GM12878 (cell line): ENCODE results near the gene TMEM163. TPM values are rescaled to one million over a fixed set of nuclear protein-coding genes. Genes with fewer than 3 reads are reported as not detected.

Experiments
- ATAC-seq: fragments of 200-7000 bp; cut with Tn5 transposase; 3 replicates; pipeline ENCODE4 v1.9.1; 2020; ENCODE audit warnings: mild to moderate bottlenecking, moderate library complexity
- BruUV-seq: library from RNA; stranded (reverse); fragments of 400-500 nt; replicated peaks from 2 replicates; lab custom pipeline; 2021; lab: Mats Ljungman, UMichigan
- CTCF ChIA-PET: fragments of 300-600 bp; sonication (Branson Sonifier 250); formaldehyde crosslinking; extraction: SDS; loops from one replicate; lab custom pipeline; 2021; ENCODE audit warnings: inconsistent platforms; lab: Yijun Ruan, JAX
- POLR2A ChIA-PET: fragments of 350-600 bp; formaldehyde crosslinking; extraction: SDS; loops from one replicate; lab custom pipeline; 2021; ENCODE audit warnings: inconsistent platforms; lab: Charles Lee
- RAD21 ChIA-PET: fragments of 300-600 bp; sonication (Branson Sonifier 250); formaldehyde crosslinking; loops from one replicate; lab custom pipeline; 2023; ENCODE audit warnings: antibody characterized with exemption; ENCODE audit not compliant: unreplicated experiment; lab: Charles Lee
- SMC1A ChIA-PET: fragments of 300-600 bp; sonication (Branson Sonifier 250); formaldehyde crosslinking; loops from one replicate; lab custom pipeline; 2023; ENCODE audit not compliant: unreplicated experiment, uncharacterized antibody; lab: Charles Lee
- DNase-seq: peaks from one replicate; pipeline ENCODE4 v3.0.0-alpha.2; 2011; ENCODE audit warnings: low read depth, low spot score
- FAIRE-seq: peaks from 3 replicates; lab custom pipeline; 2011; peaks lifted over from hg19 to GRCh38; lab: Jason Lieb, UNC
- H2AFZ ChIP-seq: 2 replicates; pipeline ENCODE4 v1.6.0; 2011; ENCODE audit warnings: low read depth, low read length, control low read depth; ENCODE audit not compliant: control insufficient read depth
- H3K27ac ChIP-seq: 2 replicates; pipeline ENCODE4 v1.5.1; 2011; ENCODE audit warnings: control low read depth; ENCODE audit not compliant: control insufficient read depth, insufficient read depth
- H3K27me3 ChIP-seq, 2 experiments: replicated peaks in 1 of 2; 2 replicates each; pipeline versions ENCODE4 v1.6.0 to v1.6.1; 2011; ENCODE audit warnings: low read length in 1 of 2; ENCODE audit not compliant: control insufficient read depth in 2 of 2, insufficient read depth in 2 of 2
- H3K36me3 ChIP-seq, 2 experiments: 2 replicates each; pipeline ENCODE4 v1.5.1; 2011; ENCODE audit warnings: low read length in 1 of 2; ENCODE audit not compliant: control insufficient read depth in 2 of 2, insufficient read depth in 2 of 2
- H3K4me1 ChIP-seq: 2 replicates; pipeline ENCODE4 v1.6.1; 2011; ENCODE audit warnings: mild to moderate bottlenecking, low read length, moderate library complexity, mixed read lengths; ENCODE audit not compliant: control insufficient read depth, insufficient read depth
- H3K4me2 ChIP-seq: 2 replicates; pipeline ENCODE4 v1.6.0; 2011; ENCODE audit warnings: control low read depth; ENCODE audit not compliant: control insufficient read depth, insufficient read depth
- H3K4me3 ChIP-seq: fragments of 200-600 bp; sonication (generic); 2 replicates; pipeline ENCODE4 v1.5.1; 2016
- H3K79me2 ChIP-seq: 2 replicates; pipeline ENCODE4 v1.6.0; 2011; ENCODE audit warnings: low read length; ENCODE audit not compliant: control insufficient read depth, insufficient read depth
- H3K9ac ChIP-seq: 2 replicates; pipeline ENCODE4 v1.8.0; 2011; ENCODE audit warnings: low read length, control low read depth, mixed read lengths; ENCODE audit not compliant: control insufficient read depth, insufficient read depth
- H3K9me3 ChIP-seq: replicated peaks from 3 replicates; pipeline ENCODE4 v1.5.1; 2011; ENCODE audit warnings: mild to moderate bottlenecking, low read length; ENCODE audit not compliant: control insufficient read depth, insufficient read depth
- H4K20me1 ChIP-seq: 2 replicates; pipeline ENCODE4 v1.6.0; 2011; ENCODE audit not compliant: control insufficient read depth, insufficient read depth
- BCL11A ChIP-seq: IDR thresholded peaks from 2 replicates; pipeline ENCODE4 v1.6.1; 2011; ENCODE audit warnings: low read depth, low read length
- CBX5 ChIP-seq: sonication (generic); IDR thresholded peaks from 2 replicates; pipeline ENCODE4 v1.6.1; 2016; ENCODE audit warnings: low read depth, moderate library complexity, mild to moderate bottlenecking, inconsistent platforms
- CEBPB ChIP-seq, 2 experiments: fragments of 150-350 bp in 1 of 2; IDR thresholded peaks; 2 replicates each; pipeline ENCODE4 v1.6.1; 2012 to 2014; ENCODE audit warnings: low read depth in 2 of 2, low read length in 2 of 2, borderline replicate concordance in 1 of 2, inconsistent platforms in 1 of 2
- CHD1 ChIP-seq: IDR thresholded peaks from 2 replicates; pipeline ENCODE4 v1.6.1; 2012; ENCODE audit warnings: low read depth, low read length, improper control_type of control experiment
- CHD4 ChIP-seq: fragments of 200-600 bp; sonication (generic); IDR thresholded peaks from 2 replicates; pipeline ENCODE4 v1.6.1; 2016; ENCODE audit warnings: mild to moderate bottlenecking
- EP300 ChIP-seq, 2 experiments: fragments of 150-350 bp in 1 of 2; IDR thresholded peaks; 2 replicates each; pipeline ENCODE4 v1.6.1; 2011 to 2012; ENCODE audit warnings: low read depth in 2 of 2, low read length in 2 of 2, borderline replicate concordance in 1 of 2, improper control_type of control experiment in 1 of 2, inconsistent platforms in 1 of 2; ENCODE audit not compliant: control insufficient read depth in 1 of 2
- FOXM1 ChIP-seq: IDR thresholded peaks from 2 replicates; pipeline ENCODE4 v1.6.1; 2012; ENCODE audit warnings: low read depth, mild to moderate bottlenecking, inconsistent platforms, low read length, moderate library complexity
- GABPA ChIP-seq: IDR thresholded peaks from 2 replicates; pipeline ENCODE4 v1.6.1; 2014; ENCODE audit warnings: antibody characterized with exemption, low read depth, mild to moderate bottlenecking, inconsistent platforms
- HDGF ChIP-seq: fragments of 450-650 bp; IDR thresholded peaks from 2 replicates; pipeline ENCODE4 v1.6.1; 2016; ENCODE audit warnings: antibody characterized with exemption
- MTA3 ChIP-seq: IDR thresholded peaks from 2 replicates; pipeline ENCODE4 v1.6.1; 2012; ENCODE audit warnings: low read length, inconsistent platforms, borderline replicate concordance
- NFYA ChIP-seq: IDR thresholded peaks from 2 replicates; pipeline ENCODE4 v1.6.1; 2011; ENCODE audit warnings: low read depth, mild to moderate bottlenecking, low read length, improper control_type of control experiment, borderline replicate concordance
- NR2C1 ChIP-seq: fragments of 450-650 bp; IDR thresholded peaks from 2 replicates; pipeline ENCODE4 v1.6.1; 2017; ENCODE audit warnings: antibody characterized with exemption, mild to moderate bottlenecking, moderate library complexity
- PAX5 ChIP-seq: IDR thresholded peaks from 2 replicates; pipeline ENCODE4 v1.6.1; 2011; ENCODE audit warnings: low read depth, low read length, borderline replicate concordance
- POLR2A ChIP-seq: IDR thresholded peaks from 2 replicates; pipeline ENCODE4 v1.6.1; 2011; ENCODE audit warnings: low read depth, mild to moderate bottlenecking, low read length
- SPI1 ChIP-seq: IDR thresholded peaks from 2 replicates; pipeline ENCODE4 v1.6.1; 2011; ENCODE audit warnings: low read depth, mild to moderate bottlenecking, low read length, moderate library complexity, borderline replicate concordance; ENCODE audit not compliant: insufficient read depth
- TBL1XR1 ChIP-seq: IDR thresholded peaks from 2 replicates; pipeline ENCODE4 v1.6.1; 2012; ENCODE audit warnings: low read depth, low read length, improper control_type of control experiment
- WGBS: methylation state at CpG from one replicate; pipeline ENCODE4 v1.1.6; 2016; ENCODE audit warnings: low lambda C conversion rate; ENCODE audit not compliant: insufficient replicate concordance, insufficient coverage; ENCODE audit errors: missing lambda C conversion rate; 5-methylcytosine and 5-hydroxymethylcytosine counted together
- in situ Hi-C: fragments of 300-500 bp; cut with MboI; formaldehyde crosslinking; loops from 9 replicates; pipeline ENCODE4 v1.14.3; 2018; ENCODE audit warnings: mixed read lengths
- intact Hi-C: fragments of 100-400 bp; cut with micrococcal nuclease; formaldehyde crosslinking; loops from one replicate; pipeline ENCODE4 v1.14.2; 2022; ENCODE audit not compliant: unreplicated experiment
- polyA plus RNA-seq, 11 experiments: library from polyadenylated mRNA; depleted of rRNA in 4 of 11; unstranded in 6 of 11; stranded (reverse) in 5 of 11; fragments of >200 nt; fragmentation: Nextera tagmentation in 4 of 11; fragmentation: Illumina TruSeq in 1 of 11; extraction: Ambion mirVana in 4 of 11; extraction: Trizol in 1 of 11; gene quantifications; 1 replicate in 1 of 11; 2 replicates in 10 of 11; pipeline versions ENCODE4 v1.2.1 to v1.2.3, GENCODE V29; 2011 to 2016; ENCODE audit warnings: inconsistent platforms in 2 of 11, missing spikeins in 2 of 11, low read depth in 1 of 11
- total RNA-seq, 4 experiments: library from RNA; depleted of rRNA in 3 of 4; stranded (reverse); fragments of >200 nt in 3 of 4; fragmentation: Illumina TruSeq in 1 of 4; extraction: Trizol in 1 of 4; gene quantifications; 2 replicates each; pipeline versions ENCODE4 v1.2.1 to v1.2.3, GENCODE V29; 2013 to 2021
- TF ChIP-seq, protein P1 (sequence below): fragments of 450-650 bp; IDR thresholded peaks from 2 replicates; pipeline ENCODE4 v1.6.1; 2016; ENCODE audit warnings: mild to moderate bottlenecking, moderate library complexity, borderline replicate concordance
- TF ChIP-seq, protein P2 (sequence below): IDR thresholded peaks from 2 replicates; pipeline ENCODE4 v1.6.1; 2012; ENCODE audit warnings: low read length, inconsistent platforms
- TF ChIP-seq, protein P3 (sequence below): fragments of 450-650 bp; IDR thresholded peaks from 2 replicates; pipeline ENCODE4 v1.6.1; 2016; ENCODE audit warnings: mild to moderate bottlenecking

Gene TMEM163
- total and polyA plus RNA-seq, 10 of the 15 experiments (the other 5 are each of a cell fraction or from before 2014, with no cell fraction given), result 0.05 to 0.11 (median 0.07) TPM; not detected in 4

DNA sequence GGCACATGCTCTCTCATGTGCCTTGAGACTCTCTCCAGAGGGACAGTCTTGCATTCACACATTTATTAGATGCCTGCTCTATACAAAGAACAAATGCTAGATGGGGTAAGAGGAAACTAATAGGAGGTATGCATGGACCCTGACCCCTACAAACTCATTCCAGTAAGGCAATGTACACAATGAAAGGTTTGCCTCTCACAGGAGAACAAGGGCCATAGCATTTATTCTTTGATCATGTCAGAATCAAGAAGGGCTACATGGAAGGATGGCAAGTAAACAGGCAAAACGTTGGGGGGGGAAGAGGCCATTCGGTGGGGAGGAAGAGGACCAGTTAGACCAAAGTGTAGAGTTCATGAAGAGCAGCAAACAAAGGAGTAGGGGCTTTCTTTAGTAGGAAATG lies 130.2 kb downstream of the TMEM163 start:
- RAD21 ChIA-PET, result no interaction called here
- no peak overlapping the region for H2AFZ ChIP-seq
- in situ Hi-C loops, result no loop called here
- no peaks in the 10 kb centered on the region for H3K27me3 ChIP-seq
- H3K4me1 ChIP-seq, result no peaks in the 10 kb centered on the region; the same call in 1 of the 2 replicates
- H3K27ac ChIP-seq, result no peak overlapping the region
- ATAC-seq (no peak), DNase-seq (no peak), FAIRE-seq (no peak)
- SMC1A ChIA-PET, result no interaction called here
- H3K4me3 ChIP-seq, result no peak overlapping the region
- TF ChIP-seq SPI1 (no peak), POLR2A (no peak), CHD4 (no peak), CHD1 (no peak), FOXM1 (no peak), CBX5 (no peak), TBL1XR1 (no peak), HDGF (no peak), CEBPB (IDR thresholded peaks at IDR 0.05; ENCODE audit: borderline replicate concordance in 1 of 2, low read depth in 2 of 2, low read length in 2 of 2) (no peak), BCL11A (no peak), NFYA (no peak), PAX5 (no peak), EP300 (IDR thresholded peaks at IDR 0.05; ENCODE audit: borderline replicate concordance in 1 of 2, control insufficient read depth in 1 of 2, low read depth in 2 of 2, low read length in 2 of 2) (no peak), GABPA (no peak), NR2C1 (no peak), MTA3 (no peak)
- TF ChIP-seq, protein P1, sequence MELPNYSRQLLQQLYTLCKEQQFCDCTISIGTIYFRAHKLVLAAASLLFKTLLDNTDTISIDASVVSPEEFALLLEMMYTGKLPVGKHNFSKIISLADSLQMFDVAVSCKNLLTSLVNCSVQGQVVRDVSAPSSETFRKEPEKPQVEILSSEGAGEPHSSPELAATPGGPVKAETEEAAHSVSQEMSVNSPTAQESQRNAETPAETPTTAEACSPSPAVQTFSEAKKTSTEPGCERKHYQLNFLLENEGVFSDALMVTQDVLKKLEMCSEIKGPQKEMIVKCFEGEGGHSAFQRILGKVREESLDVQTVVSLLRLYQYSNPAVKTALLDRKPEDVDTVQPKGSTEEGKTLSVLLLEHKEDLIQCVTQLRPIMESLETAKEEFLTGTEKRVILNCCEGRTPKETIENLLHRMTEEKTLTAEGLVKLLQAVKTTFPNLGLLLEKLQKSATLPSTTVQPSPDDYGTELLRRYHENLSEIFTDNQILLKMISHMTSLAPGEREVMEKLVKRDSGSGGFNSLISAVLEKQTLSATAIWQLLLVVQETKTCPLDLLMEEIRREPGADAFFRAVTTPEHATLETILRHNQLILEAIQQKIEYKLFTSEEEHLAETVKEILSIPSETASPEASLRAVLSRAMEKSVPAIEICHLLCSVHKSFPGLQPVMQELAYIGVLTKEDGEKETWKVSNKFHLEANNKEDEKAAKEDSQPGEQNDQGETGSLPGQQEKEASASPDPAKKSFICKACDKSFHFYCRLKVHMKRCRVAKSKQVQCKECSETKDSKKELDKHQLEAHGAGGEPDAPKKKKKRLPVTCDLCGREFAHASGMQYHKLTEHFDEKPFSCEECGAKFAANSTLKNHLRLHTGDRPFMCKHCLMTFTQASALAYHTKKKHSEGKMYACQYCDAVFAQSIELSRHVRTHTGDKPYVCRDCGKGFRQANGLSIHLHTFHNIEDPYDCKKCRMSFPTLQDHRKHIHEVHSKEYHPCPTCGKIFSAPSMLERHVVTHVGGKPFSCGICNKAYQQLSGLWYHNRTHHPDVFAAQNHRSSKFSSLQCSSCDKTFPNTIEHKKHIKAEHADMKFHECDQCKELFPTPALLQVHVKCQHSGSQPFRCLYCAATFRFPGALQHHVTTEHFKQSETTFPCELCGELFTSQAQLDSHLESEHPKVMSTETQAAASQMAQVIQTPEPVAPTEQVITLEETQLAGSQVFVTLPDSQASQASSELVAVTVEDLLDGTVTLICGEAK, result no peak
- TF ChIP-seq, protein P2, sequence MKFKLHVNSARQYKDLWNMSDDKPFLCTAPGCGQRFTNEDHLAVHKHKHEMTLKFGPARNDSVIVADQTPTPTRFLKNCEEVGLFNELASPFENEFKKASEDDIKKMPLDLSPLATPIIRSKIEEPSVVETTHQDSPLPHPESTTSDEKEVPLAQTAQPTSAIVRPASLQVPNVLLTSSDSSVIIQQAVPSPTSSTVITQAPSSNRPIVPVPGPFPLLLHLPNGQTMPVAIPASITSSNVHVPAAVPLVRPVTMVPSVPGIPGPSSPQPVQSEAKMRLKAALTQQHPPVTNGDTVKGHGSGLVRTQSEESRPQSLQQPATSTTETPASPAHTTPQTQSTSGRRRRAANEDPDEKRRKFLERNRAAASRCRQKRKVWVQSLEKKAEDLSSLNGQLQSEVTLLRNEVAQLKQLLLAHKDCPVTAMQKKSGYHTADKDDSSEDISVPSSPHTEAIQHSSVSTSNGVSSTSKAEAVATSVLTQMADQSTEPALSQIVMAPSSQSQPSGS, result no peak
- TF ChIP-seq, protein P3, sequence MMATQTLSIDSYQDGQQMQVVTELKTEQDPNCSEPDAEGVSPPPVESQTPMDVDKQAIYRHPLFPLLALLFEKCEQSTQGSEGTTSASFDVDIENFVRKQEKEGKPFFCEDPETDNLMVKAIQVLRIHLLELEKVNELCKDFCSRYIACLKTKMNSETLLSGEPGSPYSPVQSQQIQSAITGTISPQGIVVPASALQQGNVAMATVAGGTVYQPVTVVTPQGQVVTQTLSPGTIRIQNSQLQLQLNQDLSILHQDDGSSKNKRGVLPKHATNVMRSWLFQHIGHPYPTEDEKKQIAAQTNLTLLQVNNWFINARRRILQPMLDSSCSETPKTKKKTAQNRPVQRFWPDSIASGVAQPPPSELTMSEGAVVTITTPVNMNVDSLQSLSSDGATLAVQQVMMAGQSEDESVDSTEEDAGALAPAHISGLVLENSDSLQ, result no peak
- no peaks in the 10 kb centered on the region for H4K20me1 ChIP-seq
- no peaks in the 10 kb centered on the region for H3K79me2 ChIP-seq
- CTCF ChIA-PET, result no interaction called here
- peaks cover 12% of the 10 kb centered on the region; the same call in 2 of the 3 replicates for H3K9me3 ChIP-seq
- POLR2A ChIA-PET, result no interaction called here
- no TSS peak for BruUV-seq
- 0% methylated on average over 2 of the region's 2 CpGs for WGBS
- intact Hi-C loops, result no loop called here
- H3K9ac ChIP-seq, result no peak overlapping the region
- no peaks in the 10 kb centered on the region for H3K36me3 ChIP-seq
- H3K4me2 ChIP-seq, result no peak overlapping the region
